AG10803 (cell line): ENCODE data around the gene APIP.
"Not testable (repeated sequence)": the region's sequence is repeated elsewhere in the genome, so short reads cannot be mapped to it uniquely, and the experiment has no call there.

ENCODE experiments used
- DNase-seq: peaks from one replicate; pipeline ENCODE4 v3.0.0; 2010; ENCODE audit warnings: low read depth
- H3K4me3 ChIP-seq: 2 replicates; pipeline ENCODE4 v1.5.1; 2011; ENCODE audit warnings: mild to moderate bottlenecking, low read length, control low read depth
- CTCF ChIP-seq: conservative IDR thresholded peaks from 2 replicates; pipeline ENCODE4 v1.5.1; 2011; ENCODE audit warnings: mild to moderate bottlenecking, low read length, control low read depth, inconsistent platforms

The APIP gene

DNA sequence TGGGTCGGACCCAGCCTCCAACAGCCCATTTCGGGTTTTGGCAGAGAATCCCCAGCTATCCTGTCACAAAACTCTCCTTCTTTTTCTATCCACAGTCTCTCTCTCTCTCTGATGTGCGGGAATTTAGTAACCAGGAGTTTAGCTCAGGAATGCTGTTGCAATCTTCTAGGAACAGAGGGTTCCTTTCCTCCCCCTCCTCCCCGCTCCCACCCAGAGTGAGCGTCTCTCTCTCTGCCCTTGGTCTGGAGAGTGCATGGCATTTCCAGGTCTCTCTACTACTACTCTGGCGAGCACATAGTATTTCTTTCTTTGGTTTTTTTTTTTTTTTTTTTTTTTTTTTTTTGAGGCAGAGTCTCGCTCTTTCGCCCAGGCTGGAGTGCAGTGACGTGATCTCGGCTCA lies 17.7 kb downstream of the APIP start:
- TF ChIP-seq CTCF: no peak
- no peak for DNase-seq
- no peak overlapping the region for H3K4me3 ChIP-seq

DNA sequence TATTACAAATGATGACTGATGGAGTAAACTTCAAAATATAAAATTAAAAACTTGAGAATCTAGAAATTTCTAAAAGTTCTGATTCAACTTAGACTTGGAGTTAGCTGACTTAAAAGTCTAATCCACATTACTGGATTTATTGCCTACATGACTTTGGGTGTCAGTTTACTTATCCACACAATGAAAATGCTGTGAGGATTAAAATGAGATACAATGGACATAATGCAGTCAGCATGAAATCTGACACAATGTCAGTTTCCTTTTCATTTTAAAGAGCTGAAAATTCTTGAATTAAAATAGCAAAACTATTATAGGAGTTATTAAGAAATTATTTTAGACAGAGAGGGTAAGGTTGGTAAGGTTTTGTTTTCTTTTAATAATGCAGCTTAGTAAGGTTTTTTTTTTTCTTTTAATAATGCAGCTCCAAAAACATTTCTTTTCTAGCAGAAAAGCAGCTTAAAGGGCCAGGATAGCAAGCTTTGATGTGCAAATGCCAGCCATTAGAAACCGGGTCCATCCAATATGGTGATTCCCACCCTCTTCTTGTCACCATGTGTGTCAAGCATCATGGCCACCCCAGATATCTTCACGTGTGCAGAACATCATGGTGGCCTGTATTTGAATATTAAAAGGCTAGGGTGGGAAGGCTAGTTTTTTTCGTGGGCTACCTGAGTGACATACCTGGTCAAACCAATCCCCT lies 18.9 kb downstream of the APIP start:
- TF ChIP-seq CTCF: no peak
- no peak overlapping the region for H3K4me3 ChIP-seq
- DNase-seq: no peak

DNA sequence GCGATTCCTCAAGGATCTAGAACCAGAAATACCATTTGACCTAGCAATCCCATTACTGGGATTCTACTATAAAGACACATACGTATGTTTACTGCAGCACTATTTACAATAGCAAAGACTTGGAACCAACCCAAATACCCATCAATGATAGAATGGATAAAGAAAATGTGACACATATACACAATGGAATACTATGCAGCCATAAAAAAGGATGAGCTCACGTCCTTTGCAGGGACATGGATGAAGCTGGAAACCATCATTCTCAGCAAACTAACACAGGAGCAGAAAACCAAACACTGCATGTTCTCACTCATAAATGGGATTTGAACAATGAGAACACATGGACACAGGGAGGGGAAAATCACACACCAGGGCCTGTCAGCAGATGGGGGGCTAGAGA lies 20.0 kb downstream of the APIP start:
- H3K4me3 ChIP-seq, DNase-seq: not testable (repeated sequence)

GRCh38 chr11:34893416-34893815 lies 22.8 kb downstream of the APIP start:
- H3K4me3 ChIP-seq: no peak overlapping the region
- TF ChIP-seq CTCF: no peak
- peak; percentile 1 for DNase-seq

DNA sequence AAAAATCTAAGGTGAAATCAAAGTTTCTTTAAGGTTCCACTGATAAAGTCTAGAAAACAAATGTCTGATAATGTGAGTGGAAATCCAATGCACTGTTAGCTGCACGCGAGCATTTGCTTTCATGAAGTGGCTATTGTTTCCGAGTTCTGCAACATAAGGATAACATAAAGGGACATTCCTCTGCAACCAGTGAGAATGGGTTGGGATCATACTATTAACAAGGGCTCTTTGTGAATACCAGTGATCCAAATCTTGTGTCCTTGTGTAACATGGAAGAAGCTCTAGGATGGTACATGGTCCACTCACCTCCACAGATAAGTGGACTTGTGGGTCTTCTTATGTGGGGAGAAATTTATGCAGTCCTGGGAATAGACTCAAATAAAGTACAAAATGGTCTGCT lies 24.6 kb downstream of the APIP start:
- TF ChIP-seq CTCF: no peak

DNA sequence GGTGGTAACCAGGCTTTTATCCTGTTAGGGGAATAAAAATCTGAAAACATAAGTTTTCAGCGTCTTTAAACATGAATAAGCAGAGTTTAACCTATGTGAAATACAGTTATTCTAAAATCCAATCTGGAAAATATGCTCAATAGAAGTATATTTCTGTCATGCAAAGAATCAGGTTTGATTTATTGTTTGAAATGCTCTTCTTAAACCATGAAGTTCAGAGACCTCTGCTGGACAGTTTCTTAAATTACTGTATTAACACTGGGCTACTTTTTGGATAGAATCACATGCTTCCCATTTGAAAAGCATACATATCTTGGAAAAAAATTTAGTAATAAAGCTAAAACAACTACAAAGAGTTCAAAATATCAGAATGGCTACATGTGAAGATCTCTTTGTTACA lies 25.4 kb downstream of the APIP start:
- no peak overlapping the region for H3K4me3 ChIP-seq
- TF ChIP-seq CTCF: peak; percentile 58
- DNase-seq: peak; percentile 46

More for the DNA sequence above, 24.6 kb downstream of the APIP start:
- H3K4me3 ChIP-seq: no peak overlapping the region
- no peak for DNase-seq

DNA sequence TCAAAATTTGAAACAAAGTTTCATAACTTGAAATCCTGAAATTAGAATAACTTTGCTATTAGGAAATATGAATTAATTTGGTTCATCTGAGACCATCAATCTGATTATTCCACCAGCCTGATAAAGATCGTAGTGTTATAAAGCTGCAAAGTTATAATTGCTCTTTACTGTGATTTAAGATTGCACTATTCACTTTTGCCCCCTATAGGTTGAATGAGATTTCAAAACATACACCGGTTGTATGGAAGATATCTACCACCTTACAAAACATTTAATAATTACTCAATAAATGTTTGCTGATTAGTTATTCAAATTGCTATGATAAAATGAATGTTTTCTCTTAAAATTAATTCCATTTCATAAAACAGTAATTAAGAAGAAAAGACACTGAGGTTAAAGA lies 26.1 kb downstream of the APIP start:
- TF ChIP-seq CTCF: no peak; the same call in 1 of the 2 replicates
- no peak overlapping the region for H3K4me3 ChIP-seq
- no peak for DNase-seq

GRCh38 chr11:34887260-34887659 lies 28.9 kb downstream of the APIP start:
- no peak for DNase-seq
- no peak overlapping the region for H3K4me3 ChIP-seq
- no peak for TF ChIP-seq CTCF
